IPS DF 6.9 (cell line): ENCODE data around the gene RHOXF2.
"Not testable (repeated sequence)": the region's sequence is repeated elsewhere in the genome, so short reads cannot be mapped to it uniquely, and the experiment has no call there.

ENCODE experiments used
- DNase-seq: peaks from one replicate; pipeline ENCODE4 v3.0.0-alpha.2; 2013; ENCODE audit warnings: low read depth, low spot score
- H3K27ac ChIP-seq: one replicate; pipeline ENCODE4 v1.5.1; 2013; ENCODE audit warnings: low read length, control low read depth
- H3K27me3 ChIP-seq: 2 replicates; pipeline ENCODE4 v1.6.1; 2013; ENCODE audit warnings: mild to moderate bottlenecking, low read length; ENCODE audit not compliant: control insufficient read depth, insufficient read depth
- H3K36me3 ChIP-seq: 2 replicates; pipeline ENCODE4 v1.6.1; 2013; ENCODE audit warnings: low read length; ENCODE audit not compliant: control insufficient read depth, insufficient read depth
- H3K4me1 ChIP-seq: 2 replicates; pipeline ENCODE4 v1.6.1; 2013; ENCODE audit warnings: low read length; ENCODE audit not compliant: control insufficient read depth, insufficient read depth
- H3K4me3 ChIP-seq: 2 replicates; pipeline ENCODE4 v1.5.1; 2013; ENCODE audit warnings: mild to moderate bottlenecking, low read length
- H3K9me3 ChIP-seq: 2 replicates; pipeline ENCODE4 v1.6.1; 2013; ENCODE audit warnings: low read length, inconsistent platforms; ENCODE audit not compliant: control insufficient read depth, insufficient read depth
- WGBS: extraction: QIAGEN DNeasy Blood & Tissue Kit; methylation state at CpG from one replicate; pipeline ENCODE4 v1.1.7; 2013; ENCODE audit warnings: mixed read lengths, missing lambda C conversion rate; ENCODE audit not compliant: insufficient read length, insufficient coverage; 5-methylcytosine and 5-hydroxymethylcytosine counted together

The RHOXF2 gene

DNA sequence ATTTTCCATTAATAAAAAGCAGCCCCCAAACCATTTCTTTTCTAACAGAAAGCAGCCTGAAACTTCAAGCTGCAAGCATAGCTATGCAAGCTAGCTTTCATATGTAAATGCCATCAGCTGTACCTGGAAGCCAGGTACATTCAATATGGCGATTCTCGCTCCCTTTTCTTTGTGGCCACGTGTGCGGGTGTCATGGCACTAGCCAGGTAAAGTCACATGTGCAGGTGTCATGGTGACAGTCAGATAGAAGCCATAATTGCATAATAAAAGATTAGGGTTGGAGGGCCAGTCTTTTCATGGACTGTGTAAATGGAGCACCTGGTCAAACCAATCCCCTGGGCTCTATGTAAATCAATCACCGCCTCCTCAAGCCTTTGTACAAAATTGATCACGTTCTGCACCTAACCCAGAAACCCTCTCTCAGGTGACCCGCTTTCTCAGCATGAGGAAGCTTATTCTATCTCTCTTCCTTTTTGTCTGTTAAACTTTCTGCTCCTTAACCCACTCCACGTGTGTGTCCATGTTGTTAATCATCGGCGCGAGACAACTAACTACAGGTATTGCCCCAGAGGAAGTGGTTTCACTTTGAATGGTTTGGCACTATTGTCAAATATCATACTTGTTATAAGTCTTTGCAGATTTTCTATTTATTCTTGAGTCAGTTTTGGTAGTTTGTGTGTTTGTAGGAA lies 18.0 kb upstream of the RHOXF2 start:
- no peaks in the 10 kb centered on the region for H3K4me1 ChIP-seq
- H3K27ac ChIP-seq = no peak overlapping the region
- no peak for DNase-seq
- H3K27me3 ChIP-seq = no peaks in the 10 kb centered on the region
- WGBS = no CpG with 5 or more reads among the region's 11 CpGs
- no peak overlapping the region for H3K4me3 ChIP-seq
- H3K9me3 ChIP-seq = no peaks in the 10 kb centered on the region
- no peaks in the 10 kb centered on the region for H3K36me3 ChIP-seq

DNA sequence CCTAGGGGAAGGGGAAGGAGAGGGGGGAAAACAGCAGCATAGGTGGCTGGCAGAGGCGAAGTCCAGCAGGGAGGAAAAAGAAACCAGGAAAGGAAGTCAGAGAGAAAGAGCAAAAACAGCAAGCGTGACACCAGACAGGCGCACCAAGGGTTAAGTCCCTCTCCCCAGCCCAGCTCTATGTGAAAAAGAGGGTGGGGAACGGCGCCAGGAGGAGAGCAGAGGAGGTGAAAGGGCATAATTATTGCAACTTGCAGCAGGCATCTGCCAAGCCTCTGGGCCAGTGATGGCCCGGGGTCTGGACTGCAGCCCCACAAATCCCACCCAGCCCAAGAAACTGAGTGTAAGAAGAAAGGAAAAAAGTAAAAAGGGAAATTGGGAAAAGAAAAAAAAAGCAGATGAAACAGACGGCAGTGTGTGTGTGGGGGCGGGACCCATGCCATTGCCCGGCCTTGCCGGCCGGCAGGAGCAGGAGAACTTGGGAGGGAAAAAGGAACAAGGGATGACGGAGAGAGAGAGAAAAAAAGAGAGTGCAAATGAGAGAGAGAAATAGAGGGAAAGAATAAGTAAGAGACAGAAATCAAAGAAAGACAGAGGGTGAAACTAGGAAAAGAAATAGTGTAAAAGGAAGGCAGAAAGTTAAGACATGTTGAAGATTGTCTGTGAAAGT lies 14.1 kb upstream of the RHOXF2 start:
- no peak for DNase-seq
- Histone ChIP-seq H3K36me3 (no peaks in the 10 kb centered on the region; the same call in 1 of the 2 replicates), H3K27me3 (no peaks in the 10 kb centered on the region), H3K27ac (no peak overlapping the region), H3K9me3 (peaks cover 3% of the 10 kb centered on the region; the same call in 1 of the 2 replicates), H3K4me1 (no peaks in the 10 kb centered on the region), H3K4me3 (no peak overlapping the region)
- no CpG with 5 or more reads among the region's 12 CpGs for WGBS

DNA sequence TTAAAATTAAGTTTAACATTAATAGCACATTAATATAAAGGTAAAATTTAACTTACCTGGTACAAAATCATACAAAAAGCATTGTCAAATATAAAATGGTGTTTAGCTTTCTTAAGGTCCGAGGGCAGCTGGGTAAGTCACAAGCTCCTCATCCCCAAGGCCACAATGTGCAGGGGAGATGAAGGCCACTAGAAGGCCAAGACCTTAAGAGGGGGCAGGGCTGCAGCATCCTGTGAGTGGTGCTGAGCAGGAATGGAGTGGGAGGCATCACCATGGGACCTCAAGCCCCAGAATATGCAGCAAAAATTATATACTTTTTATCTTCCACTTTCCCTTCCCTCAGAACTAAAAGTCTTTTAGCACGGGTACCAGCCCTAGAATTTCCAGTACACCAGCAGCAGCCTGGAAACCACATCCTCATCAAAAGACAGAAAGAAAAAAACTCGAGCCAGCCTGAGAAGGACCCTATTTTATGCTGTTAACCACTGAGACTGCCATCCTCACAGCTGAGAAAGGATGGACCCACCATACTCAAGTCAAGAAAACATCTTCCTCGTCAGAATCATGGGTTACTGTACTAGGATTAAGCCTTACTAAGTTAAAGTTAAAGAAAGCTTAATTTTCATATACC lies 13.0 kb upstream of the RHOXF2 start:
- H3K27me3 ChIP-seq = no peaks in the 10 kb centered on the region

DNA sequence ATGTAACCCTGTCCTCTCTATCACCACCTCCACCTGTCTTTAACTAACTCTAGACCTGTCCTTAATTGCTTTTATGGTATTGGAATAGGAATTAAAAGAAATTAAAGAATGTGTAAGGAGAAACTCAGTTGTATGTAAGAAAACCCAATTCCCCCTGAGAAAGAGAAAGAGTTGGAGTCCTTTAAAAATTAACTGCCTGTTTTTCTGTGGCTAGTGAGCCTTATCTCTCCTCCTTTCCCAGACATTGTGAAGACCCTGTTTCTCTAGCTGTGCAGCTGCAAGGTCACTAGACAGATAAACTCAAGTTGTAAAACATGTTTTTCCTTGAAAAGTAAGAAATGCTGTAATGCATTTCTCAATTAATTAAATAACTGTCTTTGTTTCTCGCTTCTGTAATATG lies 12.1 kb upstream of the RHOXF2 start:
- not testable (repeated sequence) for H3K4me1 ChIP-seq, DNase-seq, H3K36me3 ChIP-seq, H3K27ac ChIP-seq, H3K4me3 ChIP-seq, H3K27me3 ChIP-seq, H3K9me3 ChIP-seq
- no CpG with 5 or more reads among the region's 1 CpG for WGBS

More for the DNA sequence above, 13.0 kb upstream of the RHOXF2 start:
- WGBS = no CpG with 5 or more reads among the region's 4 CpGs
- Histone ChIP-seq H3K27ac (no peak overlapping the region), H3K9me3 (peaks cover 3% of the 10 kb centered on the region; the same call in 1 of the 2 replicates), H3K4me1 (no peaks in the 10 kb centered on the region), H3K36me3 (no peaks in the 10 kb centered on the region; the same call in 1 of the 2 replicates), H3K4me3 (no peak overlapping the region)
- DNase-seq = no peak

DNA sequence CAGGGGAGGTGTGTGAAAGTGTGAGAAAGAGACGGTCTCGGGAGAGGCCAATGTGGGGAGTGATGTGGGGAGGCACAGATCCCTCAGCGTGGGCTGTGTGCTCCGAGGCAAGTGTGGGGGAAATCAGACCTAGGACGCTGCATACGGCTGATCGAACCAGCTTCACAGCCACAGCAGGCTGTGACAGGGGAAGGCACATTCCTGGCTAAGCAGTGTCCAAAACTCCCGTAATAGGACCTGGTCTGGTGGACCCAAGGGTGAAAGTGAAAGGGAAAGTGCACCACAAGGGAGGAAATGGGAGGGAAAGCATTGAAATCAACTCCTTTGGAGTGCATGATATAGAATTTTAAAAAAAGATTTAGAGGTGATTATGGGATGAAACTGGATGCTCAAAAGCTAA lies 10.9 kb upstream of the RHOXF2 start:
- Histone ChIP-seq H3K4me1 (no peaks in the 10 kb centered on the region), H3K4me3 (no peak overlapping the region), H3K27ac (no peak overlapping the region), H3K27me3 (no peaks in the 10 kb centered on the region), H3K9me3 (peaks cover 3% of the 10 kb centered on the region; the same call in 1 of the 2 replicates), H3K36me3 (no peaks in the 10 kb centered on the region; the same call in 1 of the 2 replicates)
- DNase-seq = no peak
- WGBS = no CpG with 5 or more reads among the region's 8 CpGs

DNA sequence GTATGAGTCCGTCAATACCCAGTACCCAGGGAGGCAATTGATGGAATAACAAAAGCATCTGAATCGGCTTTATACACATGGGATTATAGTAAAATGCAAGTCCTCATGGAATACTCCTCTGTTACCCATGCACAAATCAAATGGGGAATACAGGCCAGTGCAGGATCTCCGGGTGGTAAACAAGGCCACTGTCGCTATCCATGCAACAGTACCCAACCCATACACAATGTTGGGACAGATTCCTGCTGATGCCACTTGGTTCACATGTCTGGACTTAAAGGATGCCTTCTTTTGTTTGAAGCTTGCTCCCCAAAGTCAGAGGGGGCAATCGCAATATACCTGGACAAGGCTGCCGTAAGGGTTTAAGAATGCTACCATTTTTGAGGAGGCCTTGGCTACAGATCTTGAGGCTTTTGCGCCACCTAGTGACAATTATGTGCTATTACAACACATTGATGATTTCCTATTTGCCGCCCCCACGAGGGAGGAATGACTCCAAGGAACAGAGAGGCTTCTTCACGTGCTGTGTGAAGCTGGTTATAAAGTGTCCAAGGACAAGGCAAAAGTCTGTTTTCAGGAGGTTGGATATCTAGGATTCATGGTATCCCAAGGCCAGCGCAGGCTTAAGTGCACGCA lies 8.2 kb upstream of the RHOXF2 start:
- not testable (repeated sequence) for H3K4me3 ChIP-seq, H3K36me3 ChIP-seq, H3K27ac ChIP-seq, H3K27me3 ChIP-seq, H3K4me1 ChIP-seq, H3K9me3 ChIP-seq, DNase-seq
- WGBS = no CpG with 5 or more reads among the region's 12 CpGs

DNA sequence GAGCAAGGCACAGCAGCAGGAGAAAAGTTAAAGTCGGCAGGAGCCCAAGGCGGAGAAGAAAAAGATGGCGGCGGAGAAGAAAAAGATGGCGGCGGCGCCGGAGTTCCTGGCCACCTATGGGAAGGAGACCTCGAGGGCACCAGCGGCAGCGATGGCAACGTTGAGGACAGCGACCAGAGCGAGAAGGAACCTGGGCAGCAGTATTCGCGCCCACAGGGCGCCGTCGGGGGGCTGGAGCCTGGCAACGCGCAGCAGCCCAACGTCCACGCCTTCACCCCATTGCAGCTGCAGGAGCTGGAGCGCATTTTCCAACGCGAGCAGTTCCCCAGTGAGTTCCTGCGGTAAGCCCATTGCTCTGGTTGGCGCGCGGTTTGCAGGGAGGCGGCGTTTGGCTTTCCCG lies 673 bp downstream of the RHOXF2 start:
- WGBS = no CpG with 5 or more reads among the region's 33 CpGs
- not testable (repeated sequence) for H3K27ac ChIP-seq

DNA sequence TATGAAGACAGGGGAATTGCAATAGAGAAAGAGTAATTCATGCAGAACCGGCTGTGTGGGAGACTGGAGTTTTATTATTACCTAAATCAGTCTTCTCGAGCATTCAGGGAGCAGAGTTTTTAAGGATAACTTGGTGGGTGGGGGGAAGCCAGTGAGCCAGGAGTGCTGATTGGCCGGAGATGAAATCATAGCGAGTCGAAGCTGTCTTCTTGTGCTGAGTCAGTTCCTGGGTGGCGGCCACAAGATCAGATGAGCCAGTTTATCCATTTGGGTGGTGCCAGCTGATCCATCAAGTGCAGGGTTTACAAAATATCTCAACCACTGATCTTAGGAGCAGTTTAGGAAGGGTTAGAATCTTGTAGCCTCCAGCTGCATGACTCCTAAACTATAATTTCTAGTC lies 34.8 kb downstream of the RHOXF2 start:
- not testable (repeated sequence) for H3K27ac ChIP-seq, DNase-seq, H3K4me3 ChIP-seq, H3K4me1 ChIP-seq, H3K27me3 ChIP-seq, H3K36me3 ChIP-seq, H3K9me3 ChIP-seq
- no CpG with 5 or more reads among the region's 6 CpGs for WGBS

More for the DNA sequence above, 673 bp downstream of the RHOXF2 start:
- not testable (repeated sequence) for H3K36me3 ChIP-seq, H3K27me3 ChIP-seq, H3K4me1 ChIP-seq, H3K4me3 ChIP-seq, H3K9me3 ChIP-seq, DNase-seq

DNA sequence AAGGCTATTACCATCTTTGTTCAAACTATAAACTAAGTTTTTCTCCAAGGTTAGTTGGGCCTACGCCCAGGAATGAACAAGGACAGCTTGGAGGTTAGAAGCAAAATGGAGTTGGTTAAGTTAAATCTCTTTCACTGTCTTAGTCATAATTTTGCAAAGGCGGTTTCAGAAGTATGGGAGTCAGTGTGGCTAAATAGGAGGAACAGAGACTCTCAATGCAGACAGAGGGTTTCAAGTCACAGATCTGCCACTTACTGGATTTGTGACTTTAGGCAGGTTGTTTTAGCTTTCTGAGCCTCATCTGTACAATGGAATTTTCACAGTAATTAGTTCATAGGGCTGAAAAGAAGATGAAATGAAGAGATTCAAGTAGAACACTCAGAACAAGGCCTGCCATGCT lies 35.3 kb downstream of the RHOXF2 start:
- H3K4me1 ChIP-seq, H3K4me3 ChIP-seq, H3K27me3 ChIP-seq, H3K36me3 ChIP-seq, H3K9me3 ChIP-seq, DNase-seq, H3K27ac ChIP-seq: not testable (repeated sequence)
- no CpG with 5 or more reads among the region's 2 CpGs for WGBS

DNA sequence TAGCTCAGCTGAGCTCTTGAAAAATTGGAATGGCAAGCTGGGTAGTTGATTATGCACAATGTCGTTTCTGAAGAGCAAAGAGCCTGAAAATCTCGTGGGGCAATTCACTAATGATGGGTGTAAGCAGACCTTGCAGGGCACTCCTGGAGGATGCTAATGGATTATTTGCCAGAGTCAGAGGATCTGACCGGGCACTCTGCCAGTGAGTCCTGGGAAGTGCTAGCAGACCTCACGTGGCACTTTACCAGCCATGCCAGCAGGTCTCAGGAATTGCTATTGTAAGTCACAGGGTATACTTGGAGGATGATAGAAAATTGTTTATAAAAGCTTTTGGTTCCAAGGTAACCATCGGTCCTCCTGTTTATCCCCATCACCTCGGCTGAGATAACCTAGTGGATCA lies 37.4 kb downstream of the RHOXF2 start:
- not testable (repeated sequence) for DNase-seq, H3K27ac ChIP-seq, H3K27me3 ChIP-seq, H3K36me3 ChIP-seq, H3K9me3 ChIP-seq, H3K4me1 ChIP-seq, H3K4me3 ChIP-seq
- no CpG with 5 or more reads among the region's 6 CpGs for WGBS
